GM19468 (cell line): Measurements from ENCODE around the gene GABPB1.

Experiments used
- ATAC-seq: cut with Tn5 transposase; IDR thresholded peaks from one replicate; pipeline ENCODE4 v1.9.1; 2021; ENCODE audit warnings: mild to moderate bottlenecking, moderate library complexity, moderate number of reproducible peaks; ENCODE audit not compliant: unreplicated experiment; ENCODE audit errors: extremely low read depth

The GABPB1 gene

GRCh38 chr15:50248994-50249582, 105.9 kb downstream of the GABPB1 start:
- ATAC-seq: no peak

DNA sequence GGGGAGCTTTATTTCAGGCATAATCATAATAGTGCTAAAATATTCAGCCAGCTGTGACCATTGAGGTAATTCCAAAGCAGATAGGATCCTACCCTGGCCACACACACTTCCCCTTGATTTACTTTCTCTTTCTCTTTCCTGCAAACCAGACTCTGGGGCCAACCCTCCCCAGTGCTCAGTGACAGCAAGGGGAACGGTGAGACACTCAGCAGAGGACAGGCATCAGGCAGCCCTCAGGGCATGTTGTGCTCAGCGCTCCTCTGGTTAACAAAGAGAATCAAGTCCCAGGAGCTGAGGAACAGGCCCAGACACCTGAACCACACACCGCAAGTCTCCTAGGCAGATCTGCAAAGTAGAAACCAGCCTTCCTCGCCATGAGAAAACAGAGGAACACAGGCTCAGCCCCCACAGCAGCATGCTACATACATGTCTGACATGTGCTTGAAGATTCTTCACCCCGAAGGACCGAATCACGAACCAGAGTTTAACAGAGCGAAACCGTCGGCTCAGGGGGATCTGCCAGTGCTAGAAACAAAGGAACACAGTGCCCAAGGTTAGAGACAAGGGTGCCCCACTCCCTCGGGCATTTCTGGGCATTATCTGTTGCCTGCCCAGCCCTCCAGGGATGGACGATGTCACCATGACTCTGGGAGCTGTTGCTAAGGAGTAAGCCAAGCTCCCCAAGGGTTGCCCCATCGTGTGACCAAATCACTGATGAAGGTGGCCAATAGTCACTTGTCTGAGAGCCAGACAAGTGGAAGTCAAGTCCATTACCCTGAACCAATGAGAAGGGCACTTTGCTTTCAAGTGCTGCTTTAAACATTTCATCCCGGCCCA, 107.0 kb downstream of the GABPB1 start:
- ATAC-seq: peak; percentile 80

GRCh38 chr15:50246631-50247030, 108.4 kb downstream of the GABPB1 start:
- ATAC-seq: no peak

- no peak for ATAC-seq
Observed at GRCh38 chr15:50244959-50245624, 109.9 kb downstream of the GABPB1 start.

DNA sequence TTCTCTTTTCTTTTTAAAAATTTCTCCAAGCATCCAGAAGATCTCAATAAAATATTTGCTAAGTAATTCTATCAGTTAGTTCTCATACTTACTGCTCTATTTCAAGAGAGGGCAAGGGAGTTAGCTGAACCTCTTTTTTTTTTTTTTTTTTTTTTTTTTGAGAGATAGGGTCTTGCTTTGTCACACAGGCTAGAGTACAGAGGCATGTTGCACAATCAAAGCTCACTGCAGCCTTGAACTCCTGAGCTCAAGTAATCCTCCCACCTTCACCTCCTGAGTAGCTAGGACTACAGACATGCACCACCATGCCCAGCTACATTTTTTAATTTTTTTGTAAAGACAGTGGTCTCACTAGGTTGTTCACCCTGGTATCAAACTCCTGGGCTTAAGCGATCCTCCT, 110.8 kb downstream of the GABPB1 start:
- no peak for ATAC-seq

GRCh38 chr15:50241684-50242450, 113.1 kb downstream of the GABPB1 start:
- ATAC-seq: no peak

DNA sequence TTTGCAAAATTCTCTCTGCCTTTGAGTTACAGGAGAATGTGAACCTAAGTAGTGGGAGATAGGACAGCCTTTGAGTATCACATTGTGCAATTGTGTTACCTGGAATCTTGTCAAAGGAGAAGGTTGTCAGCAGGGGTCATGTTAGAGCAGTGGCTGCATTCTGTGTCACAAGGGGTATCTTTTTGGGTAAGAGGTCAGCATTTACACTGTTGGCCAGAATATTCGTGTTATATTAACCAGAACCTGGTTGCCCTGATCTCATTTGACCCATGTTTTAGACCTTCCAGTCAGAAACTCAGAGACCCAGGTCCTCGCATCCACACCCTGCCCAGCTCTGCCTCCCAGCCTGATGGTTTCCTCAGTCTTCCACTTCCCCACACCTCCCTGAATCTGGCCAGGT, 116.7 kb downstream of the GABPB1 start:
- no peak for ATAC-seq

GRCh38 chr15:50236433-50236832, 118.6 kb downstream of the GABPB1 start:
- no peak for ATAC-seq

DNA sequence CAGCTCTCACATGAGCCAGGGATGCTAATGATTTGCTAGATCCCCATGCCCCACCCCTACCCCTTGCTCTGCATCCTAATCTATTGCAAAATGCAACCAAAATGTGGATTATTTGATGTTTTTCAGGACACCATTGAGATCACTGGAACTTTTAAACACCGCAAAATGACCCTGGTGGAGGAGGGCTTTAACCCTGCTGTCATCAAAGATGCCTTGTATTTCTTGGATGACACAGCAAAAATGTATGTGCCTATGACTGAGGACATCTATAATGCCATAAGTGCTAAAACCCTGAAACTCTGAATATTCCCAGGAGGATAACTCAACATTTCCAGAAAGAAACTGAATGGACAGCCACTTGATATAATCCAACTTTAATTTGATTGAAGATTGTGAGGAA, 119.2 kb downstream of the GABPB1 start:
- ATAC-seq: no peak

DNA sequence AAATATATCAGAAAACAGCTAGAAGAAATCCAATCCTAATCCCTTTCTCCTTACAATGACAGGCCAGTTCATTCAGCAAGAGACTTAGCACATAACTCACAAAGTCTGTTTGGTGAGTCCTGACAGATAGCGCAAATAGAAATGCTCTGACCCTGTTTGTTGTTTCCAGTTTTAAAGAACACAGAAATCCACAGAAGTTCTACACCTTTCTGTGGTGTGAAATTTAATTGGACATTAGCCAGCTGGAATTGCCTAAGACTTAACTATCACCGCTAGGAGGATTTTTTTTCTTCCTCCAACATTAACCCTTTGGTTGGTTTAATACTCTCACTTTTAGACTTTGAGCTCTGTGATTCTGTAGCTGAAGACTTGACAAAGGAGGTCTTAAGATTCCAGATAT, 120.2 kb downstream of the GABPB1 start:
- ATAC-seq: no peak

DNA sequence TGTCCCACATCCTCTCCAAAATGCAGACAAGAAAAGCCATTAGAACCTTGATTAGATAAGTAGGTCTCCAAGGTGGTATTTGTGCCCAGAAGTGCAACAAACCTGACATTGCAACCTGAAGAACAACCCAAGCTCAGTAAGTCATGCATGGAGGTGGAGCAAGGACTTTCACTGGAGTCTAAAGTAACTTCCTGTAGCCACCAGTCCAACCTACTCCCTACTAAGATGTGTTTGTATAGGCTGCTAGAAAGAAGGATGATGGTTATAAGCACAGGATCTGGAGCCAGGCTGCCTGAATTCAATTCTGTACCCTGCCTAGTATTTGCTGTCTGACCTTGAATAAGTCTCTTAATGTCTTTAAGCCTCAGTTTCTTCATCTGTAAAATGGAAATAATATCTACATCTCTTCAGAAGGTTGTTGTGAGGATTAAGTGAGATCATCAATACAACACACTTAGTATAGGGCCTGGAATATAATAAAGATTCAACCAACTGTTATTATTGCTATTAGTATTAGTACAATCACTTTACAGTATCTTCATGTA, 121.7 kb downstream of the GABPB1 start:
- ATAC-seq: no peak

DNA sequence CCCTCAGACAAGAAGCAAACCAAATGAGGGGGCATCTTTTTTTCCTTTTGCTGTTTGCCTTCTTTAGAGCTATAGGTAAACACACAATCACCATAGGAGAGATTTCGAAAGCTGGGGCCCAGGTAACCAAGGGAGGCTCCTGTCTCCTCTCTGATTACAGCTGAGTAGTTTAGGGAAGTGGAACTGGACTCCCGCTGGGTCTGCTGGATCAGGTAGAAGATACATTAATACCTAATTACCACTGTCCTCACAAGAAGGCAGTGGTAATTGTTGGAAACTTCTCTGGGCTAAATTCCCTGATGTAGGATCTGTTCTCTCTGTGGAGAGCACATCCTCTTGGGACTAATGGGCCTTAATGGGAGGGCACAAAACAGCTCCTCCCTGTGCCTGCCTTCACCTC, 122.2 kb downstream of the GABPB1 start:
- no peak for ATAC-seq

DNA sequence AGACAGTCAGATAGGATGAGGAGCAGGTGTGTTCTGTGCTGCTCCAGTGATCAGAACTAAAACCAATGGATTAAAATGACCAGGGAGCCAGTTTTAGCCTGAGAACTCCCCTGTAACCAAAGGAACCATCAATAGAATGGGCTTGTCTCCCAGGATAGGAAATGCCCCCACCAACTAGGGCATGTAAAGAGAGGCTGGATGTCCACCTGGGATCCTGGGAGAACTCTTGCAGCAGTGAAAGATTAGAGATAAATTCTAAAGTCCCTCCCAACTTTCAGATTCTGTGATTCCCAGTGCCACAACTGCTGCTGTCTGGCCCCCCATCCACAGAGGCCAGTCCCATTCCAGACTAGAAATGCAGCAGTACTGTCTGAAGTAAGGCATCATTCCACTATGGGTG, 123.2 kb downstream of the GABPB1 start:
- ATAC-seq: no peak

- no peak for ATAC-seq
Observed at GRCh38 chr15:50229336-50229735, 125.7 kb downstream of the GABPB1 start.

- no peak for ATAC-seq
Observed at GRCh38 chr15:50228866-50229265, 126.1 kb downstream of the GABPB1 start.

GRCh38 chr15:50227076-50227475, 127.9 kb downstream of the GABPB1 start:
- ATAC-seq: no peak

DNA sequence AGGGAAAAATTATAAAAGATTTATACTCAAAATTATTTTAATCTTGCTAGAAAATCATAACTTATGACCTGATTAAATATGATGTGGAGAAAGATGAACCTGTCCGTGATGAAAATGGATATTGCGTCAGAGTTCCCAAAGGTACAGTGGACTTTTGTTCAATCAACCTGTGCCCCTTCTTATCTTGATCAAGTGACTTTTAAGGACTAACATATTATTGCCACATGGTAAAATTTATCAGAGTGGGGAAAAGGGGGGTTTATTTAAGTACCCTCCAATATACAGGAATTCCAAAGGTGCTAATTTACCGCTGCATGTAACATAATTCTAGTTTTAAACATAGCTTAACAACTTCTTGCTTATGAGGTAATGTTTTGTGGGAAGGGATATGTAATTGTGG, 129.1 kb downstream of the GABPB1 start:
- no peak for ATAC-seq
